H1 (cell line): ENCODE data around the gene LRRC3B. TPM values are rescaled to one million over a fixed set of nuclear protein-coding genes. Genes with fewer than 3 reads are reported as not detected.

Source experiments
- CTCF ChIA-PET: fragments of 300-600 bp; sonication (Branson Sonifier 250); formaldehyde crosslinking; loops from one replicate; lab custom pipeline; 2021; ENCODE audit not compliant: partially characterized antibody; lab: Charles Lee
- POLR2A ChIA-PET: fragments of 300-600 bp; sonication (Branson Sonifier 250); formaldehyde crosslinking; loops from one replicate; lab custom pipeline; 2021; ENCODE audit warnings: inconsistent platforms; ENCODE audit not compliant: partially characterized antibody; lab: Charles Lee
- DNase-seq, 2 experiments: peaks; one replicate each; pipeline versions ENCODE4 v3.0.0 to v3.0.0-alpha.2; 2010 to 2022; ENCODE audit warnings: low spot score in 2 of 2, low read depth in 1 of 2, mixed read lengths in 1 of 2
- FAIRE-seq: peaks from 2 replicates; lab custom pipeline; 2011; peaks lifted over from hg19 to GRCh38; lab: Jason Lieb, UNC
- H2AFZ ChIP-seq: 2 replicates; pipeline ENCODE4 v1.8.1; 2012; ENCODE audit warnings: low read length, inconsistent platforms
- H2AK5ac ChIP-seq: 2 replicates; pipeline ENCODE4 v1.6.1; 2013; ENCODE audit warnings: low read depth, low read length
- H2BK120ac ChIP-seq: replicated peaks from 2 replicates; pipeline ENCODE3; 2013; ENCODE audit warnings: low read depth, low read length, inconsistent platforms
- H2BK12ac ChIP-seq: 2 replicates; pipeline ENCODE4 v1.6.1; 2013; ENCODE audit warnings: low read depth, low read length
- H2BK15ac ChIP-seq: 2 replicates; pipeline ENCODE4 v1.6.1; 2013; ENCODE audit warnings: low read length
- H2BK20ac ChIP-seq: 2 replicates; pipeline ENCODE4 v1.6.1; 2013; ENCODE audit warnings: low read length
- H2BK5ac ChIP-seq: 2 replicates; pipeline ENCODE4 v1.6.1; 2013; ENCODE audit warnings: low read depth, low read length
- H3K14ac ChIP-seq: 2 replicates; pipeline ENCODE4 v1.6.1; 2013; ENCODE audit warnings: inconsistent platforms; ENCODE audit not compliant: insufficient read length
- H3K18ac ChIP-seq: 2 replicates; pipeline ENCODE4 v1.6.1; 2013; ENCODE audit warnings: low read length; ENCODE audit errors: extremely low read depth
- H3K23ac ChIP-seq: 2 replicates; pipeline ENCODE4 v1.6.1; 2013; ENCODE audit warnings: inconsistent platforms; ENCODE audit not compliant: insufficient read length
- H3K23me2 ChIP-seq: 2 replicates; pipeline ENCODE4 v1.6.1; 2013; ENCODE audit warnings: low read depth, low read length
- H3K27ac ChIP-seq: 2 replicates; pipeline ENCODE4 v1.6.1; 2011; ENCODE audit warnings: low read depth, low read length, inconsistent platforms
- H3K27me3 ChIP-seq, 4 experiments: replicated peaks in 1 of 4; 1 replicate in 1 of 4; 2 replicates in 3 of 4; pipeline versions ENCODE4 v1.6.1 to v1.8.1; 2011 to 2013; ENCODE audit warnings: low read length in 3 of 4, mild to moderate bottlenecking in 3 of 4, inconsistent platforms in 2 of 4, mixed read lengths in 2 of 4, moderate library complexity in 1 of 4; ENCODE audit not compliant: control insufficient read depth in 3 of 4, insufficient read depth in 3 of 4; ENCODE audit errors: extremely low read depth in 1 of 4
- H3K36me3 ChIP-seq, 4 experiments: 2 replicates each; pipeline versions ENCODE4 v1.6.1 to v1.8.1; 2011 to 2013; ENCODE audit warnings: mild to moderate bottlenecking in 4 of 4, low read length in 3 of 4, moderate library complexity in 2 of 4, control low read depth in 1 of 4, inconsistent platforms in 1 of 4; ENCODE audit not compliant: insufficient read depth in 4 of 4, control insufficient read depth in 2 of 4
- H3K4ac ChIP-seq: replicated peaks from 2 replicates; pipeline ENCODE3; 2013; ENCODE audit warnings: low read length, low read depth, mixed read lengths, inconsistent platforms; ENCODE audit not compliant: insufficient read length
- H3K4me1 ChIP-seq, 4 experiments: replicated peaks in 1 of 4; 1 replicate in 1 of 4; 2 replicates in 3 of 4; pipeline versions ENCODE4 v1.6.1 to v1.8.1; 2011 to 2013; ENCODE audit warnings: low read length in 3 of 4, inconsistent platforms in 2 of 4, mixed read lengths in 1 of 4; ENCODE audit not compliant: insufficient read depth in 4 of 4, control insufficient read depth in 3 of 4
- H3K4me2 ChIP-seq, 2 experiments: 2 replicates each; pipeline versions ENCODE4 v1.6.1 to v1.8.1; 2011 to 2013; ENCODE audit warnings: low read depth in 2 of 2, low read length in 2 of 2, control low read depth in 1 of 2, inconsistent platforms in 1 of 2, mild to moderate bottlenecking in 1 of 2; ENCODE audit not compliant: insufficient read depth in 1 of 2
- H3K4me3 ChIP-seq, 4 experiments: fragments of 200-600, 300-600 bp in 1 of 4; sonication (generic), shearing (Covaris generic), sonication (Bioruptor Twin) in 1 of 4; 2 replicates each; pipeline versions ENCODE4 v1.5.1 to v1.8.1; 2011 to 2016; ENCODE audit warnings: low read length in 4 of 4, low read depth in 3 of 4, control low read depth in 2 of 4, inconsistent platforms in 2 of 4, mild to moderate bottlenecking in 2 of 4, mixed read lengths in 1 of 4, moderate library complexity in 1 of 4; ENCODE audit not compliant: insufficient read depth in 2 of 4; ENCODE audit errors: extremely low read depth in 1 of 4
- H3K56ac ChIP-seq: replicated peaks from 2 replicates; pipeline ENCODE3; 2013; ENCODE audit warnings: low read depth, mild to moderate bottlenecking, mixed read lengths, low read length, inconsistent platforms; ENCODE audit not compliant: insufficient read length
- H3K79me1 ChIP-seq: 2 replicates; pipeline ENCODE4 v1.6.1; 2013; ENCODE audit warnings: low read depth, low read length, control low read depth
- H3K79me2 ChIP-seq, 2 experiments: 2 replicates each; pipeline versions ENCODE4 v1.6.1 to v1.8.1; 2012 to 2013; ENCODE audit warnings: low read length in 2 of 2, mild to moderate bottlenecking in 2 of 2, inconsistent platforms in 1 of 2; ENCODE audit not compliant: insufficient read depth in 2 of 2, control insufficient read depth in 1 of 2
- H3K9ac ChIP-seq, 4 experiments: replicated peaks in 1 of 4; 1 replicate in 1 of 4; 2 replicates in 3 of 4; pipeline versions ENCODE4 v1.6.1 to v1.8.1; 2011 to 2013; ENCODE audit warnings: low read depth in 3 of 4, low read length in 3 of 4, control low read depth in 2 of 4, mild to moderate bottlenecking in 2 of 4, moderate library complexity in 2 of 4, inconsistent platforms in 1 of 4; ENCODE audit errors: extremely low read depth in 1 of 4
- H3K9me3 ChIP-seq, 2 experiments: 2 replicates each; pipeline versions ENCODE4 v1.6.1 to v1.8.1; 2012 to 2013; ENCODE audit warnings: mild to moderate bottlenecking in 2 of 2, moderate library complexity in 2 of 2, control low read depth in 1 of 2, inconsistent platforms in 1 of 2, low read depth in 1 of 2, low read length in 1 of 2, mixed read lengths in 1 of 2; ENCODE audit not compliant: insufficient read depth in 2 of 2
- H4K20me1 ChIP-seq, 2 experiments: replicated peaks in 1 of 2; 2 replicates each; pipeline versions ENCODE3 to v1.8.1; 2011 to 2013; ENCODE audit warnings: inconsistent platforms in 2 of 2, low read length in 2 of 2, mild to moderate bottlenecking in 1 of 2; ENCODE audit not compliant: insufficient read depth in 2 of 2, control insufficient read depth in 1 of 2
- H4K5ac ChIP-seq: 2 replicates; pipeline ENCODE4 v1.6.1; 2013; ENCODE audit warnings: low read length, low read depth, mixed read lengths, inconsistent platforms; ENCODE audit not compliant: insufficient read length
- H4K8ac ChIP-seq: 2 replicates; pipeline ENCODE4 v1.8.0; 2013; ENCODE audit warnings: mild to moderate bottlenecking, moderate library complexity, low read length, inconsistent platforms; ENCODE audit not compliant: insufficient read depth; ENCODE audit errors: extremely low read depth
- H4K91ac ChIP-seq: replicated peaks from 2 replicates; pipeline ENCODE3; 2013; ENCODE audit warnings: low read length, mixed read lengths, inconsistent platforms; ENCODE audit not compliant: insufficient read length
- ATF2 ChIP-seq: IDR thresholded peaks from 2 replicates; pipeline ENCODE4 v1.6.1; 2012; ENCODE audit warnings: low read length, inconsistent platforms
- BACH1 ChIP-seq: IDR thresholded peaks from 2 replicates; pipeline ENCODE4 v1.6.1; 2012; ENCODE audit warnings: low read length, improper control_type of control experiment
- CREB1 ChIP-seq: IDR thresholded peaks from 2 replicates; pipeline ENCODE4 v1.6.1; 2012; ENCODE audit warnings: inconsistent platforms
- CTBP2 ChIP-seq: IDR thresholded peaks from 2 replicates; pipeline ENCODE4 v1.7.0; 2011; ENCODE audit warnings: borderline replicate concordance, mild to moderate bottlenecking, moderate library complexity, mixed read lengths, low read length; ENCODE audit not compliant: insufficient read depth, insufficient read length
- CTCF ChIP-seq, 3 experiments: IDR thresholded peaks; 1 replicate in 2 of 3; 2 replicates in 1 of 3; pipeline versions ENCODE4 v1.5.1 to v1.6.1; 2011; ENCODE audit warnings: low read length in 3 of 3, mild to moderate bottlenecking in 3 of 3, inconsistent platforms in 2 of 3, low read depth in 1 of 3, moderate library complexity in 1 of 3; ENCODE audit not compliant: insufficient read depth in 1 of 3; ENCODE audit errors: control extremely low read depth in 1 of 3
- RBBP5 ChIP-seq: IDR thresholded peaks from 2 replicates; pipeline ENCODE4 v1.7.1; 2012; ENCODE audit warnings: low read depth, mild to moderate bottlenecking, inconsistent platforms, low read length, moderate library complexity, borderline replicate concordance
- SAP30 ChIP-seq: fragments of 300-600 bp; sonication (generic); IDR thresholded peaks from 2 replicates; pipeline ENCODE4 v1.7.1; 2012; ENCODE audit warnings: low read length, moderate library complexity, mild to moderate bottlenecking, inconsistent platforms; ENCODE audit not compliant: insufficient read depth, insufficient replicate concordance
- SIN3A ChIP-seq, 2 experiments: IDR thresholded peaks in 1 of 2; conservative IDR thresholded peaks in 1 of 2; 2 replicates each; pipeline ENCODE4 v1.6.1; 2011 to 2012; ENCODE audit warnings: low read length in 2 of 2, improper control_type of control experiment in 1 of 2, low read depth in 1 of 2, mild to moderate bottlenecking in 1 of 2
- SUZ12 ChIP-seq: fragments of 200-600 bp; sonication (generic); IDR thresholded peaks from 2 replicates; pipeline ENCODE4 v1.6.1; 2012; ENCODE audit warnings: mild to moderate bottlenecking, inconsistent platforms, low read length, moderate library complexity, mixed read lengths
- WGBS, 2 experiments: shearing (Covaris generic) in 1 of 2; methylation state at CpG; one replicate each; pipeline versions ENCODE4 v1.1.6 to v1.1.7; 2013 to 2015; ENCODE audit warnings: low lambda C conversion rate in 2 of 2, mixed read lengths in 2 of 2, inconsistent platforms in 1 of 2, low coverage in 1 of 2, missing lambda C conversion rate in 1 of 2; ENCODE audit not compliant: insufficient replicate concordance in 2 of 2, insufficient coverage in 1 of 2, insufficient read length in 1 of 2; ENCODE audit errors: extremely low coverage in 1 of 2, missing lambda C conversion rate in 1 of 2; 5-methylcytosine and 5-hydroxymethylcytosine counted together
- polyA plus RNA-seq, 7 experiments: library from polyadenylated mRNA; depleted of rRNA in 3 of 7; stranded (reverse) in 5 of 7; unstranded in 2 of 7; fragments of >200 nt in 5 of 7; fragments of 200-250 nt in 2 of 7; gene quantifications; 1 replicate in 5 of 7; 2 replicates in 1 of 7; 4 replicates in 1 of 7; pipeline versions ENCODE4 v1.2.1 to v1.2.3, GENCODE V29; 2011 to 2013; ENCODE audit warnings: missing spikeins in 2 of 7, mixed read lengths in 2 of 7
- total RNA-seq: library from RNA; stranded (reverse); fragmentation: NEBNext Ultra II Directional; extraction: Animal tissue kit (Norgen Biotek cat#: 25700); gene quantifications from 2 replicates; pipeline ENCODE4 v1.2.1, GENCODE V29; 2021

The LRRC3B gene
- total and polyA plus RNA-seq, 2 of the 8 experiments (the other 6 are each of a cell fraction or from before 2014, with no cell fraction given), result 1.6 to 3.1 TPM

GRCh38 chr3:26713091-26713490 is 90.5 kb downstream of the LRRC3B start:
- WGBS, 2 experiments, result 87% methylated on average over 3 of the region's 3 CpGs; no CpG with 5 or more reads in 1 of the 2 experiments
- Histone ChIP-seq H3K79me1 (no peaks in the 10 kb centered on the region), H3K4me3 (no peak overlapping the region), H4K91ac (no peak overlapping the region), H2BK5ac (no peak overlapping the region), H3K4ac (no peak overlapping the region), H2BK20ac (no peak overlapping the region), H4K20me1 (no peaks in the 10 kb centered on the region), H3K27me3 (no peaks in the 10 kb centered on the region), H2BK12ac (no peak overlapping the region), H2BK120ac (no peak overlapping the region), H3K4me1 (peaks cover 0 to 6% (median 0%) of the 10 kb centered on the region in 4 experiments; a peak in 2 of 7 replicates), H3K23ac (no peak overlapping the region), H3K36me3 (no peaks in the 10 kb centered on the region), H3K9me3 (no peaks in the 10 kb centered on the region; a peak in 1 of 4 replicates), H3K14ac (no peak overlapping the region), H3K79me2 (no peaks in the 10 kb centered on the region), H3K27ac (no peak overlapping the region), H3K23me2 (no peaks in the 10 kb centered on the region), H3K18ac (no peak overlapping the region), H2AFZ (no peak overlapping the region), H2AK5ac (no peak overlapping the region), H2BK15ac (no peak overlapping the region), H3K9ac (no peak overlapping the region), H3K56ac (no peak overlapping the region), H3K4me2 (no peak overlapping the region), H4K8ac (no peak overlapping the region), H4K5ac (no peak overlapping the region)
- DNase-seq, result no peak
- no peak for FAIRE-seq
- ChIA-PET POLR2A (no interaction called here), CTCF (interaction anchor here (0.7 to 4.6 kb wide), 25 partner anchors 9 to 751 kb away, joined by 3 to 40 read pairs (median 3); partner anchors contain the start of gene LRRC3B)
- TF ChIP-seq CTCF (IDR thresholded peaks at IDR 0.05; ENCODE audit: control extremely low read depth in 1 of 3, insufficient read depth in 1 of 3, low read depth in 1 of 3, low read length in 3 of 3) (no peak), SUZ12 (no peak), SIN3A (conservative IDR thresholded peaks at IDR 0.05 in 1 of 2, IDR thresholded peaks at IDR 0.05 in 1 of 2; ENCODE audit: low read depth in 1 of 2, low read length in 2 of 2) (no peak), CREB1 (no peak), RBBP5 (no peak), ATF2 (no peak), BACH1 (no peak), CTBP2 (no peak), SAP30 (no peak)
